H1 (cell line): ENCODE data around the gene AMH. TPM values are rescaled to one million over a fixed set of nuclear protein-coding genes. Genes with fewer than 3 reads are reported as not detected.
A peak's percentile ranks its signal among the peaks of the same experiment; 100 is the strongest.

Source experiments
- CTCF ChIA-PET: fragments of 300-600 bp; sonication (Branson Sonifier 250); formaldehyde crosslinking; loops from one replicate; lab custom pipeline; 2021; ENCODE audit not compliant: partially characterized antibody; lab: Charles Lee
- POLR2A ChIA-PET: fragments of 300-600 bp; sonication (Branson Sonifier 250); formaldehyde crosslinking; loops from one replicate; lab custom pipeline; 2021; ENCODE audit warnings: inconsistent platforms; ENCODE audit not compliant: partially characterized antibody; lab: Charles Lee
- DNase-seq, 2 experiments: peaks; one replicate each; pipeline versions ENCODE4 v3.0.0 to v3.0.0-alpha.2; 2010 to 2022; ENCODE audit warnings: low spot score in 2 of 2, low read depth in 1 of 2, mixed read lengths in 1 of 2
- FAIRE-seq: peaks from 2 replicates; lab custom pipeline; 2011; peaks lifted over from hg19 to GRCh38; lab: Jason Lieb, UNC
- H2AFZ ChIP-seq: 2 replicates; pipeline ENCODE4 v1.8.1; 2012; ENCODE audit warnings: low read length, inconsistent platforms
- H2AK5ac ChIP-seq: 2 replicates; pipeline ENCODE4 v1.6.1; 2013; ENCODE audit warnings: low read depth, low read length
- H2BK120ac ChIP-seq: replicated peaks from 2 replicates; pipeline ENCODE3; 2013; ENCODE audit warnings: low read depth, low read length, inconsistent platforms
- H2BK12ac ChIP-seq: 2 replicates; pipeline ENCODE4 v1.6.1; 2013; ENCODE audit warnings: low read depth, low read length
- H2BK15ac ChIP-seq: 2 replicates; pipeline ENCODE4 v1.6.1; 2013; ENCODE audit warnings: low read length
- H2BK20ac ChIP-seq: 2 replicates; pipeline ENCODE4 v1.6.1; 2013; ENCODE audit warnings: low read length
- H2BK5ac ChIP-seq: 2 replicates; pipeline ENCODE4 v1.6.1; 2013; ENCODE audit warnings: low read depth, low read length
- H3K14ac ChIP-seq: 2 replicates; pipeline ENCODE4 v1.6.1; 2013; ENCODE audit warnings: inconsistent platforms; ENCODE audit not compliant: insufficient read length
- H3K18ac ChIP-seq: 2 replicates; pipeline ENCODE4 v1.6.1; 2013; ENCODE audit warnings: low read length; ENCODE audit errors: extremely low read depth
- H3K23ac ChIP-seq: 2 replicates; pipeline ENCODE4 v1.6.1; 2013; ENCODE audit warnings: inconsistent platforms; ENCODE audit not compliant: insufficient read length
- H3K23me2 ChIP-seq: 2 replicates; pipeline ENCODE4 v1.6.1; 2013; ENCODE audit warnings: low read depth, low read length
- H3K27ac ChIP-seq: 2 replicates; pipeline ENCODE4 v1.6.1; 2011; ENCODE audit warnings: low read depth, low read length, inconsistent platforms
- H3K27me3 ChIP-seq, 4 experiments: replicated peaks in 1 of 4; 1 replicate in 1 of 4; 2 replicates in 3 of 4; pipeline versions ENCODE4 v1.6.1 to v1.8.1; 2011 to 2013; ENCODE audit warnings: low read length in 3 of 4, mild to moderate bottlenecking in 3 of 4, inconsistent platforms in 2 of 4, mixed read lengths in 2 of 4, moderate library complexity in 1 of 4; ENCODE audit not compliant: control insufficient read depth in 3 of 4, insufficient read depth in 3 of 4; ENCODE audit errors: extremely low read depth in 1 of 4
- H3K36me3 ChIP-seq, 4 experiments: 2 replicates each; pipeline versions ENCODE4 v1.6.1 to v1.8.1; 2011 to 2013; ENCODE audit warnings: mild to moderate bottlenecking in 4 of 4, low read length in 3 of 4, moderate library complexity in 2 of 4, control low read depth in 1 of 4, inconsistent platforms in 1 of 4; ENCODE audit not compliant: insufficient read depth in 4 of 4, control insufficient read depth in 2 of 4
- H3K4ac ChIP-seq: replicated peaks from 2 replicates; pipeline ENCODE3; 2013; ENCODE audit warnings: low read length, low read depth, mixed read lengths, inconsistent platforms; ENCODE audit not compliant: insufficient read length
- H3K4me1 ChIP-seq, 4 experiments: replicated peaks in 1 of 4; 1 replicate in 1 of 4; 2 replicates in 3 of 4; pipeline versions ENCODE4 v1.6.1 to v1.8.1; 2011 to 2013; ENCODE audit warnings: low read length in 3 of 4, inconsistent platforms in 2 of 4, mixed read lengths in 1 of 4; ENCODE audit not compliant: insufficient read depth in 4 of 4, control insufficient read depth in 3 of 4
- H3K4me2 ChIP-seq, 2 experiments: 2 replicates each; pipeline versions ENCODE4 v1.6.1 to v1.8.1; 2011 to 2013; ENCODE audit warnings: low read depth in 2 of 2, low read length in 2 of 2, control low read depth in 1 of 2, inconsistent platforms in 1 of 2, mild to moderate bottlenecking in 1 of 2; ENCODE audit not compliant: insufficient read depth in 1 of 2
- H3K4me3 ChIP-seq, 4 experiments: fragments of 200-600, 300-600 bp in 1 of 4; sonication (generic), shearing (Covaris generic), sonication (Bioruptor Twin) in 1 of 4; 2 replicates each; pipeline versions ENCODE4 v1.5.1 to v1.8.1; 2011 to 2016; ENCODE audit warnings: low read length in 4 of 4, low read depth in 3 of 4, control low read depth in 2 of 4, inconsistent platforms in 2 of 4, mild to moderate bottlenecking in 2 of 4, mixed read lengths in 1 of 4, moderate library complexity in 1 of 4; ENCODE audit not compliant: insufficient read depth in 2 of 4; ENCODE audit errors: extremely low read depth in 1 of 4
- H3K56ac ChIP-seq: replicated peaks from 2 replicates; pipeline ENCODE3; 2013; ENCODE audit warnings: low read depth, mild to moderate bottlenecking, mixed read lengths, low read length, inconsistent platforms; ENCODE audit not compliant: insufficient read length
- H3K79me1 ChIP-seq: 2 replicates; pipeline ENCODE4 v1.6.1; 2013; ENCODE audit warnings: low read depth, low read length, control low read depth
- H3K79me2 ChIP-seq, 2 experiments: 2 replicates each; pipeline versions ENCODE4 v1.6.1 to v1.8.1; 2012 to 2013; ENCODE audit warnings: low read length in 2 of 2, mild to moderate bottlenecking in 2 of 2, inconsistent platforms in 1 of 2; ENCODE audit not compliant: insufficient read depth in 2 of 2, control insufficient read depth in 1 of 2
- H3K9ac ChIP-seq, 4 experiments: replicated peaks in 1 of 4; 1 replicate in 1 of 4; 2 replicates in 3 of 4; pipeline versions ENCODE4 v1.6.1 to v1.8.1; 2011 to 2013; ENCODE audit warnings: low read depth in 3 of 4, low read length in 3 of 4, control low read depth in 2 of 4, mild to moderate bottlenecking in 2 of 4, moderate library complexity in 2 of 4, inconsistent platforms in 1 of 4; ENCODE audit errors: extremely low read depth in 1 of 4
- H3K9me3 ChIP-seq, 2 experiments: 2 replicates each; pipeline versions ENCODE4 v1.6.1 to v1.8.1; 2012 to 2013; ENCODE audit warnings: mild to moderate bottlenecking in 2 of 2, moderate library complexity in 2 of 2, control low read depth in 1 of 2, inconsistent platforms in 1 of 2, low read depth in 1 of 2, low read length in 1 of 2, mixed read lengths in 1 of 2; ENCODE audit not compliant: insufficient read depth in 2 of 2
- H4K20me1 ChIP-seq, 2 experiments: replicated peaks in 1 of 2; 2 replicates each; pipeline versions ENCODE3 to v1.8.1; 2011 to 2013; ENCODE audit warnings: inconsistent platforms in 2 of 2, low read length in 2 of 2, mild to moderate bottlenecking in 1 of 2; ENCODE audit not compliant: insufficient read depth in 2 of 2, control insufficient read depth in 1 of 2
- H4K5ac ChIP-seq: 2 replicates; pipeline ENCODE4 v1.6.1; 2013; ENCODE audit warnings: low read length, low read depth, mixed read lengths, inconsistent platforms; ENCODE audit not compliant: insufficient read length
- H4K8ac ChIP-seq: 2 replicates; pipeline ENCODE4 v1.8.0; 2013; ENCODE audit warnings: mild to moderate bottlenecking, moderate library complexity, low read length, inconsistent platforms; ENCODE audit not compliant: insufficient read depth; ENCODE audit errors: extremely low read depth
- H4K91ac ChIP-seq: replicated peaks from 2 replicates; pipeline ENCODE3; 2013; ENCODE audit warnings: low read length, mixed read lengths, inconsistent platforms; ENCODE audit not compliant: insufficient read length
- CTCF ChIP-seq, 3 experiments: IDR thresholded peaks; 1 replicate in 2 of 3; 2 replicates in 1 of 3; pipeline versions ENCODE4 v1.5.1 to v1.6.1; 2011; ENCODE audit warnings: low read length in 3 of 3, mild to moderate bottlenecking in 3 of 3, inconsistent platforms in 2 of 3, low read depth in 1 of 3, moderate library complexity in 1 of 3; ENCODE audit not compliant: insufficient read depth in 1 of 3; ENCODE audit errors: control extremely low read depth in 1 of 3
- EP300 ChIP-seq, 2 experiments: IDR thresholded peaks; 1 replicate in 1 of 2; 2 replicates in 1 of 2; pipeline ENCODE4 v1.6.1; 2011 to 2012; ENCODE audit warnings: low read depth in 2 of 2, low read length in 2 of 2, mild to moderate bottlenecking in 2 of 2, borderline replicate concordance in 1 of 2, inconsistent platforms in 1 of 2, moderate library complexity in 1 of 2
- POLR2A ChIP-seq, 2 experiments: IDR thresholded peaks; 1 replicate in 1 of 2; 2 replicates in 1 of 2; pipeline ENCODE4 v1.6.1; 2011; ENCODE audit warnings: low read depth in 2 of 2, low read length in 2 of 2, mild to moderate bottlenecking in 2 of 2; ENCODE audit errors: control extremely low read depth in 1 of 2
- POLR2AphosphoS5 ChIP-seq: IDR thresholded peaks from 2 replicates; pipeline ENCODE4 v1.6.1; 2011; ENCODE audit warnings: low read depth, low read length
- WGBS, 2 experiments: shearing (Covaris generic) in 1 of 2; methylation state at CpG; one replicate each; pipeline versions ENCODE4 v1.1.6 to v1.1.7; 2013 to 2015; ENCODE audit warnings: low lambda C conversion rate in 2 of 2, mixed read lengths in 2 of 2, inconsistent platforms in 1 of 2, low coverage in 1 of 2, missing lambda C conversion rate in 1 of 2; ENCODE audit not compliant: insufficient replicate concordance in 2 of 2, insufficient coverage in 1 of 2, insufficient read length in 1 of 2; ENCODE audit errors: extremely low coverage in 1 of 2, missing lambda C conversion rate in 1 of 2; 5-methylcytosine and 5-hydroxymethylcytosine counted together
- long read RNA-seq, 2 experiments: library from RNA in 1 of 2; library from capped mRNA in 1 of 2; stranded (forward); transcript quantifications; one replicate each; pipeline ENCODE4 v2.0.0, GENCODE V29; 2021; ENCODE audit warnings: inconsistent platforms in 1 of 2
- polyA minus RNA-seq, 3 experiments: library from RNA; depleted of rRNA, polyadenylated mRNA; stranded (reverse); fragments of >200 nt; gene quantifications; 1 replicate in 2 of 3; 2 replicates in 1 of 3; pipeline ENCODE4 v1.2.3, GENCODE V29; 2011
- polyA plus RNA-seq, 7 experiments: library from polyadenylated mRNA; depleted of rRNA in 3 of 7; stranded (reverse) in 5 of 7; unstranded in 2 of 7; fragments of >200 nt in 5 of 7; fragments of 200-250 nt in 2 of 7; gene quantifications; 1 replicate in 5 of 7; 2 replicates in 1 of 7; 4 replicates in 1 of 7; pipeline versions ENCODE4 v1.2.1 to v1.2.3, GENCODE V29; 2011 to 2013; ENCODE audit warnings: missing spikeins in 2 of 7, mixed read lengths in 2 of 7
- total RNA-seq: library from RNA; stranded (reverse); fragmentation: NEBNext Ultra II Directional; extraction: Animal tissue kit (Norgen Biotek cat#: 25700); gene quantifications from 2 replicates; pipeline ENCODE4 v1.2.1, GENCODE V29; 2021
- TF ChIP-seq, protein P1 (sequence below): IDR thresholded peaks from 2 replicates; pipeline ENCODE4 v1.6.1; 2011; ENCODE audit warnings: low read depth, mild to moderate bottlenecking, low read length; ENCODE audit not compliant: insufficient read depth

AMH gene
- total RNA-seq (13.0 and 15.4 TPM in 2 replicates), polyA plus RNA-seq (2011; rRNA removed) (10.5 and 19.3 TPM in 2 replicates), polyA minus RNA-seq (2011; rRNA and poly(A)+ RNA removed) (0.46 and 0.63 TPM in 2 replicates)
- polyA plus RNA-seq (2011; cell fraction: cytosol; rRNA removed) = 10.1 TPM
- 104 TPM for polyA plus RNA-seq (2011; cell fraction: nucleus; rRNA removed)
- polyA plus RNA-seq (2012, experiment 1 of 2) = 12.7 to 23.7 TPM (median 18.4 TPM) in 4 replicates
- polyA plus RNA-seq (2012, experiment 2 of 2) = 9.0 TPM
- polyA plus RNA-seq (2013, experiment 1 of 2) = 6.7 TPM
- 5.6 TPM for polyA plus RNA-seq (2013, experiment 2 of 2)
- polyA minus RNA-seq (2011; cell fraction: cytosol; rRNA and poly(A)+ RNA removed) = 3.1 TPM
- 13.1 TPM for polyA minus RNA-seq (2011; cell fraction: nucleus; rRNA and poly(A)+ RNA removed)
- long read RNA-seq, experiment 1 = 0 reads
- long read RNA-seq, experiment 2 = 0 reads

DNA sequence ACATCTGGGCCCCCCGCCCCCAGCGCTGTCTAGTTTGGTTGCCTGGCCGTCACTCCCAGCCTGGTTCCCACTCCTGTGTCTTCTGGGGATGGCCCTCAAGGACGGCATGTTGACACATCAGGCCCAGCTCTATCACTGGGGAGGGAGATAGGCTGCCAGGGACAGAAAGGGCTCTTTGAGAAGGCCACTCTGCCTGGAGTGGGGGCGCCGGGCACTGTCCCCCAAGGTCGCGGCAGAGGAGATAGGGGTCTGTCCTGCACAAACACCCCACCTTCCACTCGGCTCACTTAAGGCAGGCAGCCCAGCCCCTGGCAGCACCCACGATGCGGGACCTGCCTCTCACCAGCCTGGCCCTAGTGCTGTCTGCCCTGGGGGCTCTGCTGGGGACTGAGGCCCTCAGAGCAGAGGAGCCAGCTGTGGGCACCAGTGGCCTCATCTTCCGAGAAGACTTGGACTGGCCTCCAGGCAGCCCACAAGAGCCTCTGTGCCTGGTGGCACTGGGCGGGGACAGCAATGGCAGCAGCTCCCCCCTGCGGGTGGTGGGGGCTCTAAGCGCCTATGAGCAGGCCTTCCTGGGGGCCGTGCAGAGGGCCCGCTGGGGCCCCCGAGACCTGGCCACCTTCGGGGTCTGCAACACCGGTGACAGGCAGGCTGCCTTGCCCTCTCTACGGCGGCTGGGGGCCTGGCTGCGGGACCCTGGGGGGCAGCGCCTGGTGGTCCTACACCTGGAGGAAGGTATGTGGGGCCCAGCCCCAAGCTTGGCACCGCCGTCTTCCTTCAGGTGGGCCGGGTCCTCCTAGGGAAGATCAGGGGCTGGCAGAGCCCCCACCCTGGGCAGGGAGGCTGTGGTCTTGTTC is at the start of gene AMH:
Gene AMH, plus strand, starts transcription at position 314 of the 857 bp plus-strand sequence. Its CDS starts 10 bp downstream, at position 324.
- Histone ChIP-seq H3K9ac (no peak within 1 kb of the TSS), H2BK12ac (no peak within 1 kb of the TSS), H2BK15ac (no peak within 1 kb of the TSS), H3K79me2 (no peaks in the 10 kb centered on the region; a peak in 1 of 4 replicates), H3K27ac (no peak within 1 kb of the TSS), H3K23me2 (peaks cover 12% of the 10 kb centered on the region; the same call in 1 of the 2 replicates), H4K8ac (no peak within 1 kb of the TSS), H2AFZ (no peak within 1 kb of the TSS), H2BK20ac (no peak within 1 kb of the TSS), H4K20me1 (peaks cover 11 to 21% of the 10 kb centered on the region in 2 experiments), H3K14ac (no peak within 1 kb of the TSS), H2BK120ac (no peak within 1 kb of the TSS), H4K5ac (no peak within 1 kb of the TSS), H3K18ac (no peak within 1 kb of the TSS), H3K23ac (no peak within 1 kb of the TSS), H3K27me3 (peaks cover 0 to 21% (median 11%) of the 10 kb centered on the region in 4 experiments; a peak in 5 of 7 replicates), H3K79me1 (no peaks in the 10 kb centered on the region; the same call in 1 of the 2 replicates), H3K4me3 (no peak within 1 kb of the TSS), H3K4ac (no peak within 1 kb of the TSS), H3K4me2 (no peak within 1 kb of the TSS), H2AK5ac (no peak within 1 kb of the TSS), H3K36me3 (peaks cover 20 to 36% (median 30%) of the 10 kb centered on the region in 4 experiments), H3K4me1 (peaks cover 0 to 4% (median under 1%) of the 10 kb centered on the region in 4 experiments; a peak in 3 of 7 replicates), H3K56ac (no peak within 1 kb of the TSS), H2BK5ac (no peak within 1 kb of the TSS), H4K91ac (no peak within 1 kb of the TSS), H3K9me3 (no peaks in the 10 kb centered on the region; a peak in 1 of 4 replicates)
- TF ChIP-seq CTCF (IDR thresholded peaks at IDR 0.05; ENCODE audit: control extremely low read depth in 1 of 3, insufficient read depth in 1 of 3, low read depth in 1 of 3, low read length in 3 of 3) (no peak), EP300 (IDR thresholded peaks at IDR 0.05; ENCODE audit: borderline replicate concordance in 1 of 2, low read depth in 2 of 2, low read length in 2 of 2) (no peak), POLR2A (IDR thresholded peaks at IDR 0.05; ENCODE audit: control extremely low read depth in 1 of 2, low read depth in 2 of 2, low read length in 2 of 2) (peak in 1 of 2 experiments; percentile 25; a peak in 1 of 3 replicates), POLR2AphosphoS5 (peak; percentile 53; the same call in 1 of the 2 replicates)
- TF ChIP-seq, protein P1, sequence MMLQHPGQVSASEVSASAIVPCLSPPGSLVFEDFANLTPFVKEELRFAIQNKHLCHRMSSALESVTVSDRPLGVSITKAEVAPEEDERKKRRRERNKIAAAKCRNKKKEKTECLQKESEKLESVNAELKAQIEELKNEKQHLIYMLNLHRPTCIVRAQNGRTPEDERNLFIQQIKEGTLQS = no peak
- WGBS, 2 experiments = 82% methylated on average over 25 of the region's 27 CpGs; no CpG with 5 or more reads in 1 of the 2 experiments
- POLR2A ChIA-PET = interaction anchor here (0.7 to 18.7 kb wide), 14 partner anchors 7 to 344 kb away, joined by 3 to 330 read pairs (median 4); partner anchors contain the start of genes ADAT3, PLEKHJ1, SCAMP4 and SF3A2
- peak in 1 of 2 experiments; percentile 66 for DNase-seq
- no peak for FAIRE-seq
- CTCF ChIA-PET = interaction anchor here (0.6 to 1.6 kb wide), 7 partner anchors 10 to 94 kb away, joined by 3 to 8 read pairs (median 3); no protein-coding TSS in a partner anchor
